HEK293T (cell line): ENCODE measurements around the gene RELT.

Source experiments
- BHLHE40 ChIP-seq: fragments of 450-650 bp; IDR thresholded peaks from 2 replicates; pipeline ENCODE4 v1.6.1; 2016; ENCODE audit warnings: mild to moderate bottlenecking, moderate library complexity, borderline replicate concordance
- CTBP1 ChIP-seq: fragments of 450-650 bp; IDR thresholded peaks from 2 replicates; pipeline ENCODE4 v1.6.1; 2016; ENCODE audit warnings: borderline replicate concordance
- ELF4 ChIP-seq: fragments of 450-650 bp; IDR thresholded peaks from 2 replicates; pipeline ENCODE4 v1.6.1; 2017; ENCODE audit warnings: antibody characterized with exemption
- FOXA1 ChIP-seq: fragments of 450-650 bp; IDR thresholded peaks from 2 replicates; pipeline ENCODE4 v1.6.1; 2016; ENCODE audit warnings: mild to moderate bottlenecking
- FOXK2 ChIP-seq: fragments of 450-650 bp; IDR thresholded peaks from 2 replicates; pipeline ENCODE4 v1.6.1; 2016; ENCODE audit warnings: mild to moderate bottlenecking
- FOXM1 ChIP-seq: fragments of 450-650 bp; IDR thresholded peaks from 2 replicates; pipeline ENCODE4 v1.6.1; 2017; ENCODE audit warnings: mild to moderate bottlenecking, borderline replicate concordance
- HDGF ChIP-seq: fragments of 450-650 bp; IDR thresholded peaks from 2 replicates; pipeline ENCODE4 v1.6.1; 2017; ENCODE audit warnings: antibody characterized with exemption, borderline replicate concordance
- L3MBTL2 ChIP-seq: fragments of 450-650 bp; conservative IDR thresholded peaks from 2 replicates; pipeline ENCODE4 v1.6.1; 2016; ENCODE audit warnings: mild to moderate bottlenecking
- NFRKB ChIP-seq: fragments of 450-650 bp; IDR thresholded peaks from 2 replicates; pipeline ENCODE4 v1.6.1; 2016; ENCODE audit warnings: mild to moderate bottlenecking, moderate library complexity
- PKNOX1 ChIP-seq: fragments of 450-650 bp; IDR thresholded peaks from 2 replicates; pipeline ENCODE4 v1.6.1; 2016
- SP1 ChIP-seq: fragments of 450-650 bp; IDR thresholded peaks from 2 replicates; pipeline ENCODE4 v1.6.1; 2017
- SUZ12 ChIP-seq: fragments of 450-650 bp; IDR thresholded peaks from 2 replicates; pipeline ENCODE4 v1.6.1; 2016; ENCODE audit warnings: mild to moderate bottlenecking
- TARDBP ChIP-seq: fragments of 450-650 bp; IDR thresholded peaks from 2 replicates; pipeline ENCODE4 v1.6.1; 2016
- ZNF384 ChIP-seq: fragments of 450-650 bp; IDR thresholded peaks from 2 replicates; pipeline ENCODE4 v1.6.1; 2016

DNA sequence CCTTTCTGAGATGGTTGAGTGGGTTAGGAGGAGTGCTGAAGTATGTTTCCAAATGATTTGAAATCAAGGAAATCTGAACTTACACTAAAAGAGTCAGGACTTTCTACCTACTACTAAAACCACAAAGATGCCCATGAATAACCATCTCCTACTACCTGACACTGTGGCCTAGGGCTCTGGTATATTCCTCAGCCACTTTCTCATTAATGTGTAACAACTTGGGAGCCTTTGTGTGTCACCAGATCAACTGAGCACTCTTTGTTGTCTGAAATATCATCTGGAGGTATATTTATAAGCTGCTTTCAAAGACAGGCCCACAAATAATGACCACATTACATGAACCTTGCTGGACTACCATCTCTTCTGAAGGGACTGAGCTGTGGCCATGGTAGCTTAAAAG, 43.9 kb downstream of the RELT start:
- no peak for TF ChIP-seq FOXM1
- TF ChIP-seq ZNF384, result no peak
- no peak for TF ChIP-seq ELF4
- TF ChIP-seq SUZ12, result no peak
- no peak for TF ChIP-seq FOXK2
- TF ChIP-seq HDGF, result no peak
- no peak for TF ChIP-seq L3MBTL2
- TF ChIP-seq SP1, result no peak
- TF ChIP-seq BHLHE40, result no peak
- TF ChIP-seq TARDBP, result no peak
- no peak for TF ChIP-seq FOXA1
- no peak for TF ChIP-seq PKNOX1
- no peak for TF ChIP-seq CTBP1
- no peak for TF ChIP-seq NFRKB
